GM19397 (cell line): ENCODE results near the gene PRMT7.

Source experiments
- ATAC-seq: cut with Tn5 transposase; IDR thresholded peaks from one replicate; pipeline ENCODE4 v1.9.1; 2021; ENCODE audit warnings: mild to moderate bottlenecking, moderate library complexity; ENCODE audit not compliant: unreplicated experiment

The PRMT7 gene

GRCh38 chr16:68374246-68374805 is 63.5 kb downstream of the PRMT7 start:
- no peak for ATAC-seq

GRCh38 chr16:68374961-68375660 is 64.3 kb downstream of the PRMT7 start:
- no peak for ATAC-seq

DNA sequence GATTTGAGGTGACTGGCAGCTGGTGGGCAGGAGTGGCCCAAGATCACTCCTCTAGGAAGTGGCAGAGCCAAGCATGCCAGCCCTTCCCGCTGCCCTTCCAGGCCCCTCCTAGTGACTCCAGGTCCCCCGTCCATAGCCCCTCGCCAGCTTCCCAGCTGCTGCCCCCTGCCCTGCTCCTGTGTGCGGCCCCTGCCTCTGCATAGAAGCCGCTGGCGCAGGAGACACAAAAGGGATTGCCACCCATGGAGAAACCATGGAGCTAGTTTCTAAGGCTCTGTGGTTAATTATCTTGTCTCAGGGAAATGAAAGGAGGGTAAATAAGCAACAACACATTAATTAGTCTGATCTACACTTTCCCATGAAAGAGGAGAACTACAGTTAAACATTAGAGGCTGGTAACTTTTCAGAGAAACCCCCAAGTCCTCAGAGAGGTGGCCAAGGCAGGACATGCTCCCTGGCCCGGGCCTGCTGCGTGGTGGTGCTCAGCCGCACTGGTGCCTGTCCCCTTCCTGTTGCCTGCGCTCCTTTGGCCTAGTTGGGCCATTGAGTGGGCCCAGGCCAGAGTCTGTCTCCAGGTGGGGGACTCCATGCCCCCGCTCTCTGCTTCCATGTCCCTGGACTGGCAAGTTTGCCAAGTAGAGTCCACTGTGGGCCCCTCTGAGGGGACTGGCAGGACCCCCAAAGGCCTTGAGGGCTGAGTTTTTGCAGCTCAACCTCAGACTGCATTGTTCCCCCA is 65.2 kb downstream of the PRMT7 start:
- no peak for ATAC-seq

- no peak for ATAC-seq
Measured at GRCh38 chr16:68376590-68376989, 65.8 kb downstream of the PRMT7 start.

DNA sequence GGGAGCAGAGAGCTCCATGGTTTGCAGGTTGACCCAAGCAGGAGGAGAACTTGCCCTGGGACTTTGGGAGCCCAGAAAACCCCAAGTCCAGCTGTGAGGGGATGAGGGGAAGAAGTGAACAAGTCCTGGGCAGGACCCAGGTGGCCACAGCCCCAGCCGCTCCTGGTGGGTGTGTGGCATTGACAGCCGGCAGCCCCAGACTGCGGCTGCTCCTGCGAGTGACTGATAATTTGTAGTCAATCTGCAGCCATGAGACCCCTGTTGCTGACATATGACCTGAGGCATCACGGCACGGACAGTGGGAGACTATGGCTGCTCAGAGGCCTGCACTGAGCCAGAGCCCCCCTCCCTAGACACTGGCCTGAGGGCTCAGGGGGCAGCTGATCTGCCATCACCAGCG is 66.4 kb downstream of the PRMT7 start:
- no peak for ATAC-seq

- ATAC-seq: no peak
Measured at GRCh38 chr16:68377667-68378393, 67.0 kb downstream of the PRMT7 start.

- no peak for ATAC-seq
Measured at GRCh38 chr16:68378436-68379415, 67.9 kb downstream of the PRMT7 start.

- ATAC-seq: no peak
Measured at GRCh38 chr16:68379472-68380347, 68.9 kb downstream of the PRMT7 start.

- no peak for ATAC-seq
Measured at GRCh38 chr16:68380348-68380670, 69.5 kb downstream of the PRMT7 start.

GRCh38 chr16:68380676-68381362 is 70.0 kb downstream of the PRMT7 start:
- no peak for ATAC-seq

DNA sequence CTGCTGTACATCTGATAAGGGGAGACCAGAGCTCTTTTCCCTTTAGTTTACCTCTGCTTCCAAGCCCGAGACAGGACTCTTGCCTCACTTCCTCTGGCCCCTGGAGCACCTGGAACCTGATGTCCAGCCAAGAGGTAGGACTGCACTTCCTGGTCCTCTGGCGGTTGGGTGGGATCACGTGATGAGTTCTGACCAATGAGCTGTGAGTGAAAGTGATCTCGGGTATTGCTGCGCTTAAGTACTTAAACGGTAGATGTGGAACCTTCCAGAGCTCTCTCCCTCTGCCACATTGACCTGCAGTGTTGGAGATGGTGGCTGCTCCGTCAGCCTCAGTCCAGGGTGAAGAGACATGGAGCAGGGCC is 70.5 kb downstream of the PRMT7 start:
- ATAC-seq: no peak

DNA sequence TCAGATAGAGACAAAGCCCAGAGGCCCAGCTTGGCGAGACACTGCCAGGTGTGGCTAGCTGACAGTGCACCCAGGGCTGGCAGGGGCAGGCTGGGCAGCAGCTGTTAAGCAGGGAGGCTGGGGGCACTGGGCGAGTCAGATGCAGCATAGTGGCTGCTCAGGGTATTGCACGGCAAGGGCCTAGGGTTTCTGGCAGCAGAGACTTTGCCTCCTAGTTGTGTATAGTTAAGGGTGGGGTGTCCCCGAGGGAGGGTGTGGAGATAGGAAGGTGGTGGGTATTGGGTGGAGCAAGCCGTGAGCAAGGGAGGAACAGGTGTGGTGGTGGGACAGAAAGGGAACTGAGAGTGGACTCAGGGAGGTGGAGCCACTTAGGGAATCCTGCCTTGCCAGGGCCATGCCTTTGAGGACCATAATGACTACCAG is 71.5 kb downstream of the PRMT7 start:
- no peak for ATAC-seq

GRCh38 chr16:68383858-68384257 is 73.0 kb downstream of the PRMT7 start:
- ATAC-seq: no peak

- ATAC-seq: no peak
Measured at GRCh38 chr16:68384288-68385161, 73.7 kb downstream of the PRMT7 start.

DNA sequence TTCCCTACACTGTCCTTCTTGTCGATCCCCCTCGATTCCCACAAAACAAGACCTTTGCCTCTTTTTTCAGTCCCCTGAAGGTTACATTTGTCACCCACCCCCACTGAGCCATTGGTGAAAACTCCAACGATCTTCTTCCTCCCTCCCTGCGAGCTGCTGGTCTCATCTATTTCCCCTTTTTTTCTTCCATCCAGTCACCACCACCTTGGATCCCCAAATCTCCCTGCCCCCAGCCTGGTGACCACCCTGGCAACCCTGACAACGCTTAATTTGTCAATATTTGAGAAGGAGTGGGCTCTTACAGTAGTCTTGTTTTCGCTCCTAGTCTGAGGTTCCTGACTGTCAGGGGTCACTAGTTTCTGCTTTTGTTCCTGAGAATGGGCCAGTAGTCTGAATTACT is 74.6 kb downstream of the PRMT7 start:
- no peak for ATAC-seq

- no peak for ATAC-seq
Measured at GRCh38 chr16:68386628-68387027, 75.8 kb downstream of the PRMT7 start.

DNA sequence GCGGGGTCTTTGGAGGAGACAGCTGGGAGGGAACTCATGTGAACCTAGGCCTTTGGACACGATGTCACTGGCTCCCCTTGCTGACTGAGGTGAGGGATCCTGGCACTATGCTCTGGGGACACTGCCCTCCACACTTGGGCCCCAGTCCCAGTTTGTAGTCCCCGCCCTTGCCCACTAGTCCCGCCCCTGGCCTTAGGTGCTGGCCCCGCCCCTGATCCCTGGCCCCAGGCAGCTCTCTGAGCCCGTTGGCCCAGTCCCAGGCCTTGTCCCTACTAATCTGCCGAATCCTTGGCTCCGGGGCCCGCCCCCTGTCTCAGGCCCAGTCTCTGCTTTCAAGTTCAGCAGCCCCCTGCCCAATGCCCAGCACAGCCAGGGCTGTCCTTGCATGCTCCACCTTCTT is 76.5 kb downstream of the PRMT7 start:
- ATAC-seq: no peak

DNA sequence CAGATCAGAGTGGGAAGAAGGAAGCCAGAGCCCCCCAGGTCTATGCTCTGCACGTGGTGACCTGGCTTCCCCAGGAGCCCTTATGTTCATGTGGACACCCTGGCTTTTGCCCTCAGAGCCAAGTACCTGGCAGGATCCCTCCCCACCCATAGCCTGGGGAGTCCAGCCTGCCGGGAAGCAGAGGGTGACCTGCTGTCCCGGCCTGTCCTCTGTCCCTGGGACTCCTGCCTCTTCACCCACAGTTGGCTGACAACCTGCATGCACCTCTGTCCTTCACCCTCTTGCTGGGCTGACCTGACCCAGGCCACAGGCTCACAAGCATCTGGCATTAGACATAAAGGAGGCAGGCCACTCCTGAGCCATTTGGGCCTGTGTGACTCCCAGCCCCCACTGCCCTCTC is 77.3 kb downstream of the PRMT7 start:
- ATAC-seq: no peak
